ENCODE data around the gene PDP2. TPM values are rescaled to one million over a fixed set of nuclear protein-coding genes. Genes with fewer than 3 reads are reported as not detected.

Gene PDP2
- total RNA-seq, 1 experiment from 2014 or later: 42.0 TPM

DNA sequence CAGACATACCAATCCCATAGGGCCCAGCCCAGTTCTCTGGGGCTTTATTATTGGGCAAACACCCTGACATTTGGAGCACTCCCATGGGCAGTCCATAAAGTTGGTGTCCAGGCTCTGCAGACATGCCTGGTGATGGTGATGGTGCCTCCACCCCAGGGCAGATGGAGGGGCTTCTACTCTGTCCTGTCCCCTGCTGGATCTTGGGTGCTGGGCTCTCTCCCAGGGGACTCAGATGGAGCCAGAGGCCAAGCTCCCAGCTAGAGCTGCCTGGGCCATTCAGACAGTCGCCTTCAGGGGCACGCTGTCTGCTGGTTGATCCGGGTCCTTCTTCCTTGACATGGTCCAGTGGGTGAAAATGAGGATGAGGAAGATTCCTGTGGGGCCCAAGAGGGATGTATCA is 27.8 kb downstream of the PDP2 start:
- ChIA-PET POLR2A (ENCODE audit: low non-redundant PET) (no interaction called here), CTCF (no interaction called here)
- Histone ChIP-seq H3K4me3 (ENCODE audit: low read depth, low read length, poor library complexity, severe bottlenecking) (no peak overlapping the region), H3K4me1 (ENCODE audit: insufficient read depth, low read length, poor library complexity, severe bottlenecking) (peaks cover 10% of the 10 kb centered on the region), H3K27ac (ENCODE audit: low read depth, low read length, poor library complexity, severe bottlenecking) (no peak overlapping the region), H3K27me3 (replicated peaks; ENCODE audit: insufficient read depth, low read depth, low read length, poor library complexity) (no peaks in the 10 kb centered on the region), H3K9me3 (ENCODE audit: low read depth, low read length, poor library complexity, severe bottlenecking) (no peaks in the 10 kb centered on the region), H3K36me3 (ENCODE audit: insufficient read depth, low read length, poor library complexity, severe bottlenecking) (no peaks in the 10 kb centered on the region)
- BruUV-seq (replicated peaks): no TSS peak
- no peak for DNase-seq (ENCODE audit: low spot score)
- TF ChIP-seq EZH2 (IDR thresholded peaks at IDR 0.05; ENCODE audit: borderline replicate concordance, low read depth, low read length, poor library complexity, severe bottlenecking): no peak
- TF ChIP-seq, protein P1, sequence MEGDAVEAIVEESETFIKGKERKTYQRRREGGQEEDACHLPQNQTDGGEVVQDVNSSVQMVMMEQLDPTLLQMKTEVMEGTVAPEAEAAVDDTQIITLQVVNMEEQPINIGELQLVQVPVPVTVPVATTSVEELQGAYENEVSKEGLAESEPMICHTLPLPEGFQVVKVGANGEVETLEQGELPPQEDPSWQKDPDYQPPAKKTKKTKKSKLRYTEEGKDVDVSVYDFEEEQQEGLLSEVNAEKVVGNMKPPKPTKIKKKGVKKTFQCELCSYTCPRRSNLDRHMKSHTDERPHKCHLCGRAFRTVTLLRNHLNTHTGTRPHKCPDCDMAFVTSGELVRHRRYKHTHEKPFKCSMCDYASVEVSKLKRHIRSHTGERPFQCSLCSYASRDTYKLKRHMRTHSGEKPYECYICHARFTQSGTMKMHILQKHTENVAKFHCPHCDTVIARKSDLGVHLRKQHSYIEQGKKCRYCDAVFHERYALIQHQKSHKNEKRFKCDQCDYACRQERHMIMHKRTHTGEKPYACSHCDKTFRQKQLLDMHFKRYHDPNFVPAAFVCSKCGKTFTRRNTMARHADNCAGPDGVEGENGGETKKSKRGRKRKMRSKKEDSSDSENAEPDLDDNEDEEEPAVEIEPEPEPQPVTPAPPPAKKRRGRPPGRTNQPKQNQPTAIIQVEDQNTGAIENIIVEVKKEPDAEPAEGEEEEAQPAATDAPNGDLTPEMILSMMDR (conservative IDR thresholded peaks at IDR 0.05; ENCODE audit: low read depth, low read length): no peak
- intact Hi-C loops (cut with micrococcal nuclease; ENCODE audit: unreplicated experiment): no loop called here

DNA sequence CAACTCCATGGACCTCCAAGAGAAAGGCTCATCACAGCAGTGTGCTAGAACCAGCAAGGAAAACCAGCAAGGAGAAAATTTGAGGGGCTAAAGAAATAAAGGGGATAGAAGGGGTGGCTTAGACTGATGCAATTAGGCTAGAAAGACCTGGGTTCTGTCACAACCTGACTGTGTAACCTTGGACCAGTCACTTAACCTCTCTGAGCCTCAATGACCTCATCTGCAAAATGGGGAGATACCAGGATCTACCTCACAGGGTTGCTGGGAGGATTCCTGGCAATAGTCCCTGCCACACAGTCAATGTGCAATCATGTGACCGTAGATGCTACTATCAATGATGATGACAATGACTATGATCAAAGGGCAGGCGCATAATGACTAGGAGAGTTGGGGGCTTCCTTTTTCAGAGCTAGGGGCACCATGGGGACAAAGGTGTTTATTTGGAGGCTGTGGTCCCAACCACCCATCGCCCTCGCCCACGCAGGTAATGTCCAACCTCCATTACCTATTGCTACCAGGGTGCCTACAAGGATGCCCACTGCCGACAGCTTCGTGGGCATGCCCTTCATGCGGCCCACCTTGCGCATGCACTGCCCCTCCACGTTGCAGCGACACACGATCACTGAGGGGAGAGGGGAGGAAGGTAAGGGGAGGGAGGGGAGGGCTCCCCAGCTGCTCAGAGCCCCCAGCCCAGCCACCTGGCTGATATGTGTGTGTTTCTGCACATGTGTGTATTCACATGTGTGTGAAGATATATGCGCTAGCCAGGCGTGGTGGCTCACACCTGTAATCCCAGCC is 28.6 kb downstream of the PDP2 start:
- POLR2A ChIA-PET (ENCODE audit: low non-redundant PET): no interaction called here
- no TSS peak for BruUV-seq (replicated peaks)
- Histone ChIP-seq H3K9me3 (ENCODE audit: low read depth, low read length, poor library complexity, severe bottlenecking) (no peaks in the 10 kb centered on the region), H3K36me3 (ENCODE audit: insufficient read depth, low read length, poor library complexity, severe bottlenecking) (no peaks in the 10 kb centered on the region), H3K27me3 (replicated peaks; ENCODE audit: insufficient read depth, low read depth, low read length, poor library complexity) (no peaks in the 10 kb centered on the region), H3K4me3 (ENCODE audit: low read depth, low read length, poor library complexity, severe bottlenecking) (no peak overlapping the region), H3K27ac (ENCODE audit: low read depth, low read length, poor library complexity, severe bottlenecking) (no peak overlapping the region), H3K4me1 (ENCODE audit: insufficient read depth, low read length, poor library complexity, severe bottlenecking) (peaks cover 10% of the 10 kb centered on the region)
- intact Hi-C loops (cut with micrococcal nuclease; ENCODE audit: unreplicated experiment): no loop called here
- DNase-seq (ENCODE audit: low spot score): no peak
- TF ChIP-seq, protein P1 (conservative IDR thresholded peaks at IDR 0.05; ENCODE audit: low read depth, low read length): no peak
- TF ChIP-seq EZH2 (IDR thresholded peaks at IDR 0.05; ENCODE audit: borderline replicate concordance, low read depth, low read length, poor library complexity, severe bottlenecking): no peak
- CTCF ChIA-PET: no interaction called here

DNA sequence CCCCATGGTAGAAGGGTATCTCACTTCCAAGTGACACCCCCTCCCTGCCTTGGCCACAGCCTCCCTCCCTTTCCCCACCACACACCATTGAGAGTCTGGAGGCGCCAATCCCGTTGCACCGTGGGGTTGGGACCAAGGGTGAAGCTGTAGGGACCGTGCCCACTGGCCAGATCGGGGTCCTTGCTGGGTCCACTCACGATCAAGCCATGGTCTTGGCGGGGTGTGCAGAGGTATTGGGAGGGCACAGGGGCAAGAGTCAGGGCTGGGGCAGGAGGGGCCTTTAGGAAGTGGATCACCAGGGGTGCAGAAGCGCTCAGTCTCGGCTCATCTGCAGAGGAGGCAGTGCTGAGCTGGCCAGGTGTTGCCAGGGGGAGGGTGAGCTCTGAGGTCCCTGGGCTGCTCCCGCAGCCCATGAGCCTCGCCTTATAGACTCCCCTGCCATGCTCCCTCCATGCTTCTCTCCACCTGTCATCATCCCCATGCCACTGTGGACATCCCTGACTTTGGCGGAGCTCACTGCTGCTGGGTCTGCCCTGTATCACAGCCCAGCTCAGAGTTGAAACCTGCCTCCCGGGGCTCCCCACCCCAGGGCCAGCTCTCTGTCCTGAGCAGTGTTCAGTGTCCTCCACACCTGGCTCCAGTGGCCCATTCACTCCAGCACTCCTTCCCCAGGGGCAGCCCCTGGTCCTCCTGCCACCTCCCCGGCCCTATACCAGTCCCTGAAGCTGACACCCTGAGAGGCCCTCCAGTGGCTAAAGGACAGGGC is 30.0 kb downstream of the PDP2 start:
- BruUV-seq (replicated peaks): no TSS peak
- intact Hi-C loops (cut with micrococcal nuclease; ENCODE audit: unreplicated experiment): no loop called here
- no peak for TF ChIP-seq EZH2 (IDR thresholded peaks at IDR 0.05; ENCODE audit: borderline replicate concordance, low read depth, low read length, poor library complexity, severe bottlenecking)
- TF ChIP-seq, protein P1 (conservative IDR thresholded peaks at IDR 0.05; ENCODE audit: low read depth, low read length): no peak
- H3K4me3 ChIP-seq (ENCODE audit: low read depth, low read length, poor library complexity, severe bottlenecking): no peak overlapping the region
- peaks cover 7% of the 10 kb centered on the region for H3K4me1 ChIP-seq (ENCODE audit: insufficient read depth, low read length, poor library complexity, severe bottlenecking)
- no peaks in the 10 kb centered on the region for H3K27me3 ChIP-seq (replicated peaks; ENCODE audit: insufficient read depth, low read depth, low read length, poor library complexity)
- ChIA-PET CTCF (interaction anchor here (0.6 kb wide), 1 partner anchor 133 kb away, joined by 4 read pairs; no protein-coding TSS in a partner anchor), POLR2A (ENCODE audit: low non-redundant PET) (no interaction called here)
- no peak for DNase-seq (ENCODE audit: low spot score)
- no peak overlapping the region for H3K27ac ChIP-seq (ENCODE audit: low read depth, low read length, poor library complexity, severe bottlenecking)
- no peaks in the 10 kb centered on the region for H3K9me3 ChIP-seq (ENCODE audit: low read depth, low read length, poor library complexity, severe bottlenecking)
- H3K36me3 ChIP-seq (ENCODE audit: insufficient read depth, low read length, poor library complexity, severe bottlenecking): no peaks in the 10 kb centered on the region
